ENCODE results near the gene TNFAIP8L3. TPM values are rescaled to one million over a fixed set of nuclear protein-coding genes. Genes with fewer than 3 reads are reported as not detected.

Gene TNFAIP8L3
- total RNA-seq, 1 donor from 2014 or later = not detected

GRCh38 chr15:51024735-51025453 lies 69.8 kb downstream of the TNFAIP8L3 start:
- H3K27ac Mint-ChIP-seq = no peak overlapping the region

GRCh38 chr15:51023499-51023898 lies 71.2 kb downstream of the TNFAIP8L3 start:
- Histone ChIP-seq H4K20me1 (ENCODE audit: low read depth) (no peaks in the 10 kb centered on the region), H3K27ac (no peak overlapping the region), H3K4me2 (no peak overlapping the region), H3K4me1 (no peaks in the 10 kb centered on the region), H3K36me3 (no peaks in the 10 kb centered on the region), H2AFZ (replicated peaks) (no peak overlapping the region), H3K27me3 (no peaks in the 10 kb centered on the region), H3K4me3 (no peak overlapping the region), H3F3A (ENCODE audit: low read depth) (no peaks in the 10 kb centered on the region), H3K9ac (no peak overlapping the region), H3K9me3 (ENCODE audit: low read depth) (no peaks in the 10 kb centered on the region), H3K79me2 (ENCODE audit: low read depth) (no peaks in the 10 kb centered on the region)
- Mint-ChIP-seq H3K4me3 (no peak overlapping the region), H3K36me3 (no peaks in the 10 kb centered on the region), H3K4me1 (no peaks in the 10 kb centered on the region), H3K27me3 (ENCODE audit: insufficient read depth, low read depth) (no peaks in the 10 kb centered on the region), H3K9me3 (peaks cover 15% of the 10 kb centered on the region), H3K27ac (no peak overlapping the region)
- TF ChIP-seq EZH2phosphoT487 (IDR thresholded peaks at IDR 0.05) (no peak), EZH2 (IDR thresholded peaks at IDR 0.05) (no peak), CTCF (IDR thresholded peaks at IDR 0.05) (no peak)
- DNase-seq (ENCODE audit: low spot score) = no peak

More at GRCh38 chr15:51024735-51025453, 69.8 kb downstream of the TNFAIP8L3 start:
- H3K79me2 ChIP-seq (ENCODE audit: low read depth) = no peaks in the 10 kb centered on the region
- Mint-ChIP-seq H3K27me3 (ENCODE audit: insufficient read depth, low read depth) (no peaks in the 10 kb centered on the region), H3K9me3 (peaks cover 6% of the 10 kb centered on the region), H3K4me3 (no peak overlapping the region), H3K36me3 (no peaks in the 10 kb centered on the region), H3K4me1 (no peaks in the 10 kb centered on the region)
- H4K20me1 ChIP-seq (ENCODE audit: low read depth) = no peaks in the 10 kb centered on the region
- no peaks in the 10 kb centered on the region for H3K27me3 ChIP-seq
- no peaks in the 10 kb centered on the region for H3K36me3 ChIP-seq
- DNase-seq (ENCODE audit: low spot score) = no peak
- no peaks in the 10 kb centered on the region for H3K9me3 ChIP-seq (ENCODE audit: low read depth)
- no peak overlapping the region for H3K9ac ChIP-seq
- no peaks in the 10 kb centered on the region for H3F3A ChIP-seq (ENCODE audit: low read depth)
- no peaks in the 10 kb centered on the region for H3K4me1 ChIP-seq
- H3K4me2 ChIP-seq = no peak overlapping the region
- no peak overlapping the region for H2AFZ ChIP-seq (replicated peaks)
- H3K4me3 ChIP-seq = no peak overlapping the region
- no peak for TF ChIP-seq EZH2phosphoT487 (IDR thresholded peaks at IDR 0.05)
- TF ChIP-seq EZH2 (IDR thresholded peaks at IDR 0.05) = no peak
- TF ChIP-seq CTCF (IDR thresholded peaks at IDR 0.05) = no peak
- no peak overlapping the region for H3K27ac ChIP-seq

GRCh38 chr15:51022206-51022605 lies 72.5 kb downstream of the TNFAIP8L3 start:
- no peaks in the 10 kb centered on the region for H3K9me3 ChIP-seq (ENCODE audit: low read depth)
- Mint-ChIP-seq H3K36me3 (no peaks in the 10 kb centered on the region), H3K27me3 (ENCODE audit: insufficient read depth, low read depth) (no peaks in the 10 kb centered on the region), H3K4me1 (no peaks in the 10 kb centered on the region), H3K27ac (no peak overlapping the region), H3K4me3 (no peak overlapping the region), H3K9me3 (peaks cover 9% of the 10 kb centered on the region)
- H3K9ac ChIP-seq = no peak overlapping the region
- H3K4me2 ChIP-seq = no peak overlapping the region
- DNase-seq (ENCODE audit: low spot score) = no peak
- no peaks in the 10 kb centered on the region for H3F3A ChIP-seq (ENCODE audit: low read depth)
- H3K27me3 ChIP-seq = no peaks in the 10 kb centered on the region
- TF ChIP-seq CTCF (IDR thresholded peaks at IDR 0.05) (no peak), EZH2 (IDR thresholded peaks at IDR 0.05) (no peak), EZH2phosphoT487 (IDR thresholded peaks at IDR 0.05) (no peak)
- H3K79me2 ChIP-seq (ENCODE audit: low read depth) = no peaks in the 10 kb centered on the region
- no peaks in the 10 kb centered on the region for H3K4me1 ChIP-seq
- no peak overlapping the region for H2AFZ ChIP-seq (replicated peaks)
- no peaks in the 10 kb centered on the region for H3K36me3 ChIP-seq
- H3K4me3 ChIP-seq = no peak overlapping the region
- no peak overlapping the region for H3K27ac ChIP-seq
- no peaks in the 10 kb centered on the region for H4K20me1 ChIP-seq (ENCODE audit: low read depth)

Measured in neural progenitor cell (in vitro differentiated cells).